Endodermal cell (in vitro differentiated cells): ENCODE measurements around the gene KCNIP4. TPM values are rescaled to one million over a fixed set of nuclear protein-coding genes. Genes with fewer than 3 reads are reported as not detected.

Experiments
- DNase-seq: peaks from one replicate; pipeline ENCODE4 v3.0.0-alpha.2; 2017
- H3K27ac ChIP-seq: 2 replicates; pipeline ENCODE4 v1.5.1; 2013; ENCODE audit warnings: mild to moderate bottlenecking, low read depth, low read length, moderate library complexity
- H3K27me3 ChIP-seq: 2 replicates; pipeline ENCODE4 v1.6.1; 2013; ENCODE audit warnings: mild to moderate bottlenecking, low read length, moderate library complexity; ENCODE audit not compliant: insufficient read depth, control insufficient read depth, poor library complexity, severe bottlenecking
- H3K36me3 ChIP-seq: 2 replicates; pipeline ENCODE4 v1.7.0; 2013; ENCODE audit warnings: mild to moderate bottlenecking, low read length, moderate library complexity; ENCODE audit not compliant: control insufficient read depth, insufficient read depth
- H3K4me1 ChIP-seq: one replicate; pipeline ENCODE4 v1.7.0; 2013; ENCODE audit warnings: low read length; ENCODE audit not compliant: control insufficient read depth, insufficient read depth
- H3K4me3 ChIP-seq: 2 replicates; pipeline ENCODE4 v1.5.1; 2013; ENCODE audit warnings: mild to moderate bottlenecking, low read length, moderate library complexity
- H3K9ac ChIP-seq: 2 replicates; pipeline ENCODE4 v1.6.1; 2013; ENCODE audit warnings: mild to moderate bottlenecking, low read length, moderate library complexity; ENCODE audit not compliant: poor library complexity, severe bottlenecking; ENCODE audit errors: extremely low read depth
- H3K9me3 ChIP-seq: 2 replicates; pipeline ENCODE4 v1.6.1; 2013; ENCODE audit warnings: mild to moderate bottlenecking, low read length, moderate library complexity; ENCODE audit not compliant: control insufficient read depth
- H3K27ac Mint-ChIP-seq: 2 replicates; pipeline ENCODE4 v1.8.0; 2020; ENCODE audit warnings: mixed read lengths
- H3K27me3 Mint-ChIP-seq: 2 replicates; pipeline ENCODE4 v1.8.0; 2021; ENCODE audit warnings: mild to moderate bottlenecking, mixed read lengths; ENCODE audit not compliant: insufficient read depth
- H3K36me3 Mint-ChIP-seq: 2 replicates; pipeline ENCODE4 v1.8.0; 2020; ENCODE audit warnings: low read depth, mixed read lengths
- H3K4me1 Mint-ChIP-seq: 2 replicates; pipeline ENCODE4 v1.8.0; 2020; ENCODE audit warnings: mixed read lengths
- H3K4me3 Mint-ChIP-seq: 2 replicates; pipeline ENCODE4 v1.8.0; 2020; ENCODE audit warnings: mild to moderate bottlenecking, moderate library complexity, mixed read lengths
- H3K9me3 Mint-ChIP-seq: 2 replicates; pipeline ENCODE4 v1.8.0; 2020; ENCODE audit warnings: mild to moderate bottlenecking, mixed read lengths
- WGBS, 2 experiments: methylation state at CpG; one replicate each; pipeline versions ENCODE4 v1.1.5 to v1.1.7; 2013; ENCODE audit warnings: missing lambda C conversion rate in 2 of 2, mixed read lengths in 1 of 2; ENCODE audit not compliant: insufficient coverage in 1 of 2, insufficient read length in 1 of 2; 5-methylcytosine and 5-hydroxymethylcytosine counted together
- microRNA-seq: library from miRNA; unstranded; fragments of <30 nt; microRNA quantifications from one replicate; pipeline ENCODE4 v1.2.0, GENCODE V29; 2020; ENCODE audit warnings: borderline microRNAs expressed
- total RNA-seq, 2 donors: library from RNA; stranded (reverse); fragmentation: NEBNext Ultra II Directional in 1 of 2; extraction: Animal tissue kit (Norgen Biotek cat#: 25700) in 1 of 2; gene quantifications; 2 replicates in 1 of 2; 3 replicates in 1 of 2; pipeline ENCODE4 v1.2.1, GENCODE V29; 2021
- TF ChIP-seq, protein P1 (sequence below): fragments of 200-600 bp; sonication (generic); conservative IDR thresholded peaks from 2 replicates; pipeline ENCODE4 v1.5.0; 2021; ENCODE audit warnings: antibody characterized with exemption, mild to moderate bottlenecking

KCNIP4 gene
- total RNA-seq, 2 donors from 2014 or later: not detected

DNA sequence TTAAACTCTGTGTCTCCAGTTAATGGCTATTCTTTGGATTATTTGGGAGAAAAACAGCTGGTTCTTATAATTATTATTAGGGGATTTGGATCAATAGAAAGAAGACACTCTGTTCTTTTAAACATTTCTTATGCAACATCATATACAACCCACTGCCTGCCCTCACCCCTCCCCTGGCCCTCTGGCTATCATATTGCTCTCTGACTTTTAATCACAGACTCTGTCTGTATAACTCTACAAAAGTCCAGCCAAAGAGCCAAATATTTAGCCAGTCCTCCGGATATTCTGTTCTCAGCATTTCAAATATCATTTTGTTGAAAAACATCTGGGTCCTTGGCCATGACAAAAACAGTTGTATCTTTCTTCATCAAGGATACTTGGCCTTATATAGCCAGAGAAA lies 1267.3 kb downstream of the KCNIP4 start:
- H3K36me3 Mint-ChIP-seq: no peaks in the 10 kb centered on the region
- WGBS, 2 experiments: 83 to 100% methylated on average over 1 of the region's 1 CpG
- peaks cover 15% of the 10 kb centered on the region for H3K4me1 Mint-ChIP-seq
- H3K36me3 ChIP-seq: no peaks in the 10 kb centered on the region
- TF ChIP-seq, protein P1, sequence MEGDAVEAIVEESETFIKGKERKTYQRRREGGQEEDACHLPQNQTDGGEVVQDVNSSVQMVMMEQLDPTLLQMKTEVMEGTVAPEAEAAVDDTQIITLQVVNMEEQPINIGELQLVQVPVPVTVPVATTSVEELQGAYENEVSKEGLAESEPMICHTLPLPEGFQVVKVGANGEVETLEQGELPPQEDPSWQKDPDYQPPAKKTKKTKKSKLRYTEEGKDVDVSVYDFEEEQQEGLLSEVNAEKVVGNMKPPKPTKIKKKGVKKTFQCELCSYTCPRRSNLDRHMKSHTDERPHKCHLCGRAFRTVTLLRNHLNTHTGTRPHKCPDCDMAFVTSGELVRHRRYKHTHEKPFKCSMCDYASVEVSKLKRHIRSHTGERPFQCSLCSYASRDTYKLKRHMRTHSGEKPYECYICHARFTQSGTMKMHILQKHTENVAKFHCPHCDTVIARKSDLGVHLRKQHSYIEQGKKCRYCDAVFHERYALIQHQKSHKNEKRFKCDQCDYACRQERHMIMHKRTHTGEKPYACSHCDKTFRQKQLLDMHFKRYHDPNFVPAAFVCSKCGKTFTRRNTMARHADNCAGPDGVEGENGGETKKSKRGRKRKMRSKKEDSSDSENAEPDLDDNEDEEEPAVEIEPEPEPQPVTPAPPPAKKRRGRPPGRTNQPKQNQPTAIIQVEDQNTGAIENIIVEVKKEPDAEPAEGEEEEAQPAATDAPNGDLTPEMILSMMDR: no peak
- no peak overlapping the region for H3K4me3 ChIP-seq
- no peak overlapping the region for H3K27ac Mint-ChIP-seq
- peaks cover 5% of the 10 kb centered on the region for H3K9me3 Mint-ChIP-seq
- peaks cover 3% of the 10 kb centered on the region for H3K4me1 ChIP-seq
- peaks cover 5% of the 10 kb centered on the region for H3K9me3 ChIP-seq
- H3K27me3 Mint-ChIP-seq: peaks cover 88% of the 10 kb centered on the region
- H3K27ac ChIP-seq: no peak overlapping the region
- H3K27me3 ChIP-seq: peaks cover 87% of the 10 kb centered on the region
- no peak for DNase-seq
- H3K4me3 Mint-ChIP-seq: no peak overlapping the region
- no peak overlapping the region for H3K9ac ChIP-seq

GRCh38 chr4:20680736-20681135 lies 1267.8 kb downstream of the KCNIP4 start:
- peaks cover 3% of the 10 kb centered on the region for H3K4me1 ChIP-seq
- Mint-ChIP-seq H3K4me3 (no peak overlapping the region), H3K4me1 (peaks cover 20% of the 10 kb centered on the region), H3K36me3 (no peaks in the 10 kb centered on the region), H3K9me3 (peaks cover 5% of the 10 kb centered on the region), H3K27ac (no peak overlapping the region), H3K27me3 (peaks cover 89% of the 10 kb centered on the region)
- H3K4me3 ChIP-seq: no peak overlapping the region
- no peaks in the 10 kb centered on the region for H3K36me3 ChIP-seq
- TF ChIP-seq, protein P1: no peak
- H3K27ac ChIP-seq: no peak overlapping the region
- 89 to 100% methylated on average over 1 of the region's 1 CpG for WGBS, 2 experiments
- H3K27me3 ChIP-seq: peaks cover 82% of the 10 kb centered on the region
- H3K9me3 ChIP-seq: peaks cover 5% of the 10 kb centered on the region
- H3K9ac ChIP-seq: no peak overlapping the region
- no peak for DNase-seq

DNA sequence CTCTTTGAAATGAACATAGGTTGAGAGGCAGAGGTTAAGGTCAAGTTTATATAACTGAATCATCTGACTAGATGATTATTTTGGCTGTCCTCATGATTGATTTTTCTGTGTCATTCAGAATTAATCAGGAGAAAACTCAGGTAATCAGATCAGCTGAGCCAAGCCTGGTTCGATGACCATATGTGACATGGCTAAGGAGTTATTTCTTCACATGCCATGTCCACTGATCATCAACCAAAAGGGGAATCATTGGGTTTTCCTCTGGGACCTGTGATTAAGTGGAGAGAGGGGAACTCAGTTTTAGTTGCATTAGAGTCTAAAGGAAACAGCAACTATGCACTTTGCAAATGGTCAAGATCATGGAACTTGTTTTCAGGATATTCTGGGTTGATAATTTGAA lies 1268.6 kb downstream of the KCNIP4 start:
- Histone ChIP-seq H3K27me3 (peaks cover 88% of the 10 kb centered on the region), H3K4me1 (peaks cover 2% of the 10 kb centered on the region), H3K4me3 (no peak overlapping the region), H3K27ac (no peak overlapping the region), H3K36me3 (no peaks in the 10 kb centered on the region), H3K9ac (no peak overlapping the region), H3K9me3 (peaks cover 5% of the 10 kb centered on the region)
- Mint-ChIP-seq H3K4me1 (peaks cover 17% of the 10 kb centered on the region), H3K4me3 (no peak overlapping the region), H3K27me3 (peaks cover 97% of the 10 kb centered on the region), H3K9me3 (peaks cover 5% of the 10 kb centered on the region), H3K36me3 (no peaks in the 10 kb centered on the region), H3K27ac (no peak overlapping the region)
- TF ChIP-seq, protein P1: no peak
- WGBS, 2 experiments: 84 to 100% methylated on average over 1 of the region's 1 CpG
- no peak for DNase-seq

Small RNAs within 50 kb of the gene (microRNA-seq; reads per million reads assigned to microRNA genes)
- gene MIR7978: not detected
